Gastroesophageal sphincter (tissue), 4 donors: ENCODE results near the gene CSF3R. TPM values are rescaled to one million over a fixed set of nuclear protein-coding genes. Genes with fewer than 3 reads are reported as not detected.
"Not testable (repeated sequence)": the region's sequence is repeated elsewhere in the genome, so short reads cannot be mapped to it uniquely, and the experiment has no call there.

Experiments
- ATAC-seq: fragments of 150-250 bp; one replicate; pipeline ENCODE4 v1.9.1; 2016; ENCODE audit warnings: mild to moderate bottlenecking, moderate library complexity
- H3K27ac ChIP-seq, 4 donors: fragments of 200-600 bp; sonication (generic) in 3 of 4; 1 replicate in 3 of 4; 2 replicates in 1 of 4; pipeline ENCODE4 v1.5.1; 2016 to 2019
- H3K27me3 ChIP-seq: fragments of 200-600 bp; sonication (generic); one replicate; pipeline ENCODE4 v1.5.1; 2019
- H3K36me3 ChIP-seq, 2 donors: fragments of 200-600 bp; sonication (generic); one replicate each; pipeline ENCODE4 v1.5.1; 2019; ENCODE audit warnings: control low read depth in 1 of 2
- H3K4me1 ChIP-seq, 3 donors: fragments of 200-600 bp; sonication (generic); 1 replicate in 2 of 3; 2 replicates in 1 of 3; pipeline ENCODE4 v1.5.1; 2016 to 2019; ENCODE audit warnings: control low read depth in 2 of 3
- H3K4me3 ChIP-seq, 2 donors: fragments of 200-600 bp; sonication (generic); one replicate each; pipeline ENCODE4 v1.5.1; 2019; ENCODE audit warnings: mild to moderate bottlenecking in 1 of 2, moderate library complexity in 1 of 2
- H3K9me3 ChIP-seq, 3 donors: fragments of 200-600 bp; sonication (generic); one replicate each; pipeline ENCODE4 v1.5.1; 2017 to 2019; ENCODE audit warnings: control low read depth in 2 of 3
- EP300 ChIP-seq: sonication (generic); formaldehyde crosslinking; IDR thresholded peaks from one replicate; pipeline ENCODE4 v1.6.1; 2017; ENCODE audit warnings: antibody characterized with exemption, mild to moderate bottlenecking
- POLR2A ChIP-seq, 2 donors: fragments of 450-650 bp; IDR thresholded peaks; one replicate each; pipeline ENCODE4 v1.6.1; 2017; ENCODE audit warnings: antibody characterized with exemption in 2 of 2, mild to moderate bottlenecking in 2 of 2, moderate library complexity in 1 of 2
- POLR2AphosphoS5 ChIP-seq: sonication (generic); formaldehyde crosslinking; IDR thresholded peaks from one replicate; pipeline ENCODE4 v1.6.1; 2017; ENCODE audit warnings: antibody characterized with exemption
- WGBS, 2 donors: methylation state at CpG; one replicate each; pipeline ENCODE4 v1.1.5; 2018; ENCODE audit warnings: low coverage in 1 of 2; 5-methylcytosine and 5-hydroxymethylcytosine counted together
- total RNA-seq, 4 donors: library from RNA; depleted of rRNA; stranded (reverse); fragments of >200 nt; gene quantifications; one replicate each; pipeline ENCODE4 v1.1.0, GENCODE V29; 2016
- TF ChIP-seq, protein P1 (sequence below), 4 experiments: fragments of 200-600 bp in 2 of 4; fragments of 450-650 bp in 2 of 4; sonication (generic) in 1 of 4; IDR thresholded peaks; one replicate each; pipeline ENCODE4 v1.5.1; 2017 to 2019; ENCODE audit warnings: antibody characterized with exemption in 4 of 4, mild to moderate bottlenecking in 2 of 4, moderate library complexity in 2 of 4

The CSF3R gene
- total RNA-seq, 4 donors from 2014 or later: 2.7 to 26.8 (median 10.1) TPM

DNA sequence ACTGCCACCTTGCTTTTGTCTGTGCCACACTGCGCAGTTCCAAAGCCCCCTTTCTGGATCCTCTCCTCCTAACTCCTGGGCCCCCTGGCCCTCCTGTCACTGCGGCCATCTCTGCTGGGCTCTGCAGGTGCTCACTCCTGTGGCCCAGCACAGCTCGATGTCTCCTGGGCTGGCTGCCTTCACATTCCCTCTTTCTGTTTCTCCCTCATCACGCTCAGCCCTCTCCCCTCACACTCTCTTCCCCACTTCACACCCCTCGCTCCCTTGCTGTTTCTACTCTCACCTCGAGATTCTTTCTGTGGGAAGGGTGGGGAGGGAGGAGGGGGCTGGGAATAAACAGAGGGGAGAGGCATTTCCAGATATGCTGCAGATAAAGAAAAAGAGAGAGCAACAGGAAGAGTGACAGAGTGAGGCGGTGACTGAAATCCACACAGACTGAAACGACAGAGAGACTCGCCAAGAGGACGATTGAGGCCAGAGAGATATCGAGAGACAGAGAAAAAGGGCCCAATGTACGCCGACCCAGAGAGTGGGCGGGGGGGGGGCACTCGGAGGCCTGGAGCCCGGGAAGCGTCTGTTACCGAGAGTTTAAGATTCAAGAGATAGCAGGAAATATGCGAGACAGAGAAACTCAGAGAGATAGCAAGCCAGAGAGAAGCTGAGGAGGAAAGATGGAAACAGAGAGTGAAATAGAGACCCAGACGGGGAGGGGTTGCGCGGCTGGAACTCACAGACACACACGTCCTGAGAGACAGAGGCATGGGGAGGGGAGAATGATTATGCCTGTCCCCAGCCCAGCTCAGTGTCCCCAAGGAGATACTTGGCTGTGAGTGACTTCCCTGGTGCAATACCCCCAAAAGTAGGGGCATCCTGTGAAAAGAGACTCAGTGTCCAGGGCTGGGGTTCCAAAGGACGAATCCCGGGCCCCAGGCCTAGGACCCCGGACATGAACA lies 666 bp downstream of the CSF3R start:
- Histone ChIP-seq H3K27me3 (peaks cover 35% of the 10 kb centered on the region), H3K36me3 (no peaks in the 10 kb centered on the region), H3K4me3 (peak overlapping the region in 1 of 2 donors; percentile 18), H3K4me1 (peaks cover 0 to 3% (median 0%) of the 10 kb centered on the region in 3 donors), H3K9me3 (no peaks in the 10 kb centered on the region), H3K27ac (no peak overlapping the region)
- ATAC-seq: no peak
- TF ChIP-seq POLR2A (IDR thresholded peaks at IDR 0.05) (no peak), EP300 (no peak), POLR2AphosphoS5 (no peak)
- TF ChIP-seq, protein P1, sequence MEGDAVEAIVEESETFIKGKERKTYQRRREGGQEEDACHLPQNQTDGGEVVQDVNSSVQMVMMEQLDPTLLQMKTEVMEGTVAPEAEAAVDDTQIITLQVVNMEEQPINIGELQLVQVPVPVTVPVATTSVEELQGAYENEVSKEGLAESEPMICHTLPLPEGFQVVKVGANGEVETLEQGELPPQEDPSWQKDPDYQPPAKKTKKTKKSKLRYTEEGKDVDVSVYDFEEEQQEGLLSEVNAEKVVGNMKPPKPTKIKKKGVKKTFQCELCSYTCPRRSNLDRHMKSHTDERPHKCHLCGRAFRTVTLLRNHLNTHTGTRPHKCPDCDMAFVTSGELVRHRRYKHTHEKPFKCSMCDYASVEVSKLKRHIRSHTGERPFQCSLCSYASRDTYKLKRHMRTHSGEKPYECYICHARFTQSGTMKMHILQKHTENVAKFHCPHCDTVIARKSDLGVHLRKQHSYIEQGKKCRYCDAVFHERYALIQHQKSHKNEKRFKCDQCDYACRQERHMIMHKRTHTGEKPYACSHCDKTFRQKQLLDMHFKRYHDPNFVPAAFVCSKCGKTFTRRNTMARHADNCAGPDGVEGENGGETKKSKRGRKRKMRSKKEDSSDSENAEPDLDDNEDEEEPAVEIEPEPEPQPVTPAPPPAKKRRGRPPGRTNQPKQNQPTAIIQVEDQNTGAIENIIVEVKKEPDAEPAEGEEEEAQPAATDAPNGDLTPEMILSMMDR (IDR thresholded peaks at IDR 0.05): no peak
- whole genome bisulfite sequencing, 2 donors: 22 to 28% methylated on average over 14 to 23 of the region's 26 CpGs

DNA sequence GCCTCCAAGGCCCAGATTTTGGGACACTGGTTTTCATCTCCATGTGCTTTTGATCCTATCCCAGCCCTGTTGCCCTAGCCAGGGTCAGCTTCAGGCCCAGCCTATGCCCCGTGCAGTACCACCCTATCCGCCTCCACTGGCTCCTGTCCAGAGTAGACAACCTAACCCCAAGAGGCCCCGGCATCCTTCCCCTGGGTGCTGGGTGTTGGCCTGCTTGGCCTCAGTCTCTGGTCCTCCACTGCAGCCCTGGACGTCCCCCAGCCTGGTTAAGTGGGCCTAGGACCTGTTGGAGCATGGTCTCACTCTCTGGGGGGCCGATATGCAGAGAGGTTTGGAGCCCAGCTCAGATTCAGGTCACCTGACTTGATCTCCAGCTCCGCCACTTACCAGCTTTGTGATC lies 1.6 kb downstream of the CSF3R start:
- peaks cover 0 to 3% (median 0%) of the 10 kb centered on the region in 3 donors for H3K4me1 ChIP-seq
- H3K4me3 ChIP-seq: no peak overlapping the region
- ATAC-seq: no peak
- TF ChIP-seq POLR2A (IDR thresholded peaks at IDR 0.05): no peak
- no peak for TF ChIP-seq EP300
- TF ChIP-seq, protein P1 (IDR thresholded peaks at IDR 0.05): no peak
- TF ChIP-seq POLR2AphosphoS5: no peak
- H3K27me3 ChIP-seq: peaks cover 33% of the 10 kb centered on the region
- H3K27ac ChIP-seq: no peak overlapping the region
- 69 to 80% methylated on average over 3 to 5 of the region's 6 CpGs for WGBS, 2 donors
- H3K36me3 ChIP-seq: no peaks in the 10 kb centered on the region
- no peaks in the 10 kb centered on the region for H3K9me3 ChIP-seq

DNA sequence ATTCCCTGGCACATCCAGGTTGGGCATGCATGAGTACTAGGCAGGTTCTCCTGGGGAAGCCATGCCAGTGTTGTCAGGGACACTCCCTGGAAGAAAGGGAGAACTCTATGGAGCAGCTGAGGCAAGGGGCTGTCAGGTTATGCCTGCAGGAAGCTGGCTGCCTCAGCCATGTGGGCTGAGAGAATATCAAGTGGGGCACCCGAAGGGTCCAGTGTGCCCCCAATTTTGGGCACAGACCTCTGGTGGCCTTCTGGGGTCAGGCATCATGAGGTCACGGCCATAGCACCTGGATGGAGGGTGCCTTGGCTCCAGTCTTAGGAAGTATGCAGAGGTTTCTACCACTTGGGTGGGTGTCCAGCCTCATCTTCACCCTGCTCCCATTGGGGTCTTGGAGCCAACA lies 2.6 kb downstream of the CSF3R start:
- Histone ChIP-seq H3K9me3 (no peaks in the 10 kb centered on the region), H3K36me3 (no peaks in the 10 kb centered on the region), H3K27ac (no peak overlapping the region), H3K27me3 (peaks cover 33% of the 10 kb centered on the region), H3K4me1 (peaks cover 0 to 3% (median 0%) of the 10 kb centered on the region in 3 donors), H3K4me3 (no peak overlapping the region)
- WGBS, 2 donors: no CpG with 5 or more reads among the region's 2 CpGs
- ATAC-seq: no peak
- no peak for TF ChIP-seq POLR2AphosphoS5
- TF ChIP-seq POLR2A (IDR thresholded peaks at IDR 0.05): no peak
- no peak for TF ChIP-seq EP300
- TF ChIP-seq, protein P1 (IDR thresholded peaks at IDR 0.05): no peak

DNA sequence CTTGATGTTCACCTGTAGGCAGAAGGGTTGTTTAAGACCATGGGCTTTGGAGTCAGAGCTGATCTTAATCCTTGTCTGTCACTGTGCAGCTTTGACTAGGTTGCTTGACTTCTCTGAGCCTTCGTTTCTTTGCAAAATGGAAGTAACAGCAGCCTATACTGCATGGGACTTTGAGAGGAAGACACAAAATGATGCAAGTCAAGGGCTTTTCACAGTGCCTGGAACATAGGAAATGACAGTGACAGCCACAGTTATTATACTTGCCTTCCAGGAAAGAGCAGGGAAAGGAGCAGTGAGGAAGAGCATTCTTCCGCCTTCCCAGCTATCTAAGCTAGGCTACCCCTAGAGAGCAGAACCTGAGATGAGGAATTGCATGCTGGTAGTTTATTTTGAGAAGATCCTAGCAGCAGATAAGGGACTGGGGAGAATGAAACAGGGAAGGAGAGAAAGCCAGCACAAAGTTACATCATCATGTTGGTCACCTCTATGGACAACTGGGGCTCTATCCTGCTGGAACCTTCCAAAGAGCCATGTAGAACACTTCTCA lies 3.1 kb downstream of the CSF3R start:
- ATAC-seq: no peak
- 69 to 80% methylated on average over 1 to 2 of the region's 2 CpGs for WGBS, 2 donors
- Histone ChIP-seq H3K36me3 (no peaks in the 10 kb centered on the region), H3K27me3 (peaks cover 33% of the 10 kb centered on the region), H3K4me1 (peaks cover 0 to 3% (median 0%) of the 10 kb centered on the region in 3 donors), H3K4me3 (no peak overlapping the region), H3K9me3 (no peaks in the 10 kb centered on the region), H3K27ac (no peak overlapping the region)
- TF ChIP-seq POLR2AphosphoS5 (no peak), POLR2A (IDR thresholded peaks at IDR 0.05) (no peak), EP300 (no peak)
- TF ChIP-seq, protein P1 (IDR thresholded peaks at IDR 0.05): no peak

DNA sequence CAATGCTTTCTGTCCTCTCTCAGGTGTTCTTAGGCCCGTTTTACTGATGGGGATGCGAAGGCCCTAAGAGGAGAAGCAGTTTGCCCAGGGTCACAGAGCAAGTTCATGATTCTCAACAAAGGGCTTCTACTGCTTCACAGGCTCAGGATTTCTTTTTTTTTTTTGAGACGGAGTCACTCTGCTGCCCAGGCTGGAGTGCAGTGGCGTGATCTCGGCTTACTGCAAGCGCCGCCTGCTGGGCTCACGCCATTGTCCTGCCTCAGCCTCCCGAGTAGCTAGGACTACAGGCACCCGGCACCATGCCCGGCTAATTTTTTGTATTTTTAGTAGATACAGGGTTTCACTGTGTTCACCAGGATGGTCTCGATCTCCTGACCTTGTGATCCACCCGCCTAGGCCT lies 5.1 kb downstream of the CSF3R start:
- H3K27me3 ChIP-seq: peaks cover 33% of the 10 kb centered on the region
- 76% methylated on average over 3 of the region's 13 CpGs for whole genome bisulfite sequencing, 2 donors
- not testable (repeated sequence) for H3K9me3 ChIP-seq, H3K4me3 ChIP-seq, H3K4me1 ChIP-seq, H3K27ac ChIP-seq, ATAC-seq, H3K36me3 ChIP-seq
